Pulmonary artery endothelial cell (primary cell): ENCODE results near the gene IGFBPL1. TPM values are rescaled to one million over a fixed set of nuclear protein-coding genes. Genes with fewer than 3 reads are reported as not detected.

ENCODE experiments used
- DNase-seq: peaks from one replicate; pipeline ENCODE4 v3.0.0-alpha.2; 2011; ENCODE audit warnings: low read depth, low spot score
- total RNA-seq: library from RNA; depleted of rRNA; stranded (reverse); fragments of >200 nt; gene quantifications from 2 replicates; pipeline ENCODE4 v1.2.3, GENCODE V29; 2014

IGFBPL1 gene
- total RNA-seq, 1 donor from 2014 or later, result 0.33 TPM

- no peak for DNase-seq
Observed at GRCh38 chr9:38357350-38358114, 66.7 kb downstream of the IGFBPL1 start.

GRCh38 chr9:38356851-38357250, 67.4 kb downstream of the IGFBPL1 start:
- DNase-seq, result no peak

Other genes with a start within 250 kb of the IGFBPL1 start
- gene ALDH1B1, start 31.8 kb downstream of the IGFBPL1 start, total RNA-seq, result 24.7 and 29.0 TPM in 2 replicates
- gene ANKRD18A, start 196.1 kb upstream of the IGFBPL1 start, total RNA-seq, result 0.21 and 1.5 TPM in 2 replicates